K562 (cell line): ENCODE data around the gene KCNT1.

Experiments
- AFF1 ChIP-seq, 2 experiments: fragments of 450-650 bp; IDR thresholded peaks; 2 replicates each; pipeline ENCODE4 v1.6.1; 2018; ENCODE audit warnings: mild to moderate bottlenecking in 2 of 2, low read depth in 1 of 2; ENCODE audit not compliant: partially characterized antibody in 2 of 2
- CEBPB ChIP-seq: fragments of 450-650 bp; IDR thresholded peaks from 2 replicates; pipeline ENCODE4 v1.6.1; 2016; ENCODE audit warnings: missing genetic modification characterization, missing compliant biosample characterization
- CTBP1 ChIP-seq: fragments of 450-650 bp; IDR thresholded peaks from 2 replicates; pipeline ENCODE4 v1.6.1; 2016; ENCODE audit warnings: borderline replicate concordance
- CTCF ChIP-seq, 3 experiments: IDR thresholded peaks in 2 of 3; conservative IDR thresholded peaks in 1 of 3; 2 replicates each; pipeline ENCODE4 v1.5.1; 2011 to 2012; ENCODE audit warnings: low read length in 3 of 3, mild to moderate bottlenecking in 3 of 3, control low read depth in 2 of 3, improper control_type of control experiment in 1 of 3, inconsistent platforms in 1 of 3, low read depth in 1 of 3, mixed read lengths in 1 of 3, moderate library complexity in 1 of 3; ENCODE audit not compliant: insufficient read depth in 2 of 3
- FOXO4 ChIP-seq: fragments of 450-650 bp; formaldehyde crosslinking; IDR thresholded peaks from 2 replicates; pipeline ENCODE4 v1.4.0; 2020; ENCODE audit warnings: mild to moderate bottlenecking, moderate library complexity
- MAX ChIP-seq: sonication (generic); formaldehyde crosslinking; IDR thresholded peaks from 2 replicates; pipeline ENCODE4 v1.9.0; 2022; ENCODE audit warnings: mild to moderate bottlenecking, missing genetic modification reagents
- NONO ChIP-seq, 2 experiments: fragments of 200-400 bp in 1 of 2; fragments of 450-650 bp in 1 of 2; formaldehyde crosslinking in 1 of 2; IDR thresholded peaks; 2 replicates each; pipeline ENCODE4 v1.6.1; 2017; ENCODE audit warnings: low read depth in 2 of 2, mild to moderate bottlenecking in 2 of 2, moderate library complexity in 2 of 2, low read length in 1 of 2
- POLR2A ChIP-seq: fragments of 450-650 bp; conservative IDR thresholded peaks from 2 replicates; pipeline ENCODE4 v1.6.1; 2016
- ZBTB26 ChIP-seq: fragments of 450-650 bp; formaldehyde crosslinking; IDR thresholded peaks from 2 replicates; pipeline ENCODE4 v1.4.0; 2022; ENCODE audit warnings: missing genetic modification characterization
- ZNF695 ChIP-seq: fragments of 450-650 bp; formaldehyde crosslinking; IDR thresholded peaks from 2 replicates; pipeline ENCODE4 v1.4.0; 2020; ENCODE audit warnings: mild to moderate bottlenecking, moderate library complexity

GRCh38 chr9:135757356-135757755, 55.4 kb downstream of the KCNT1 start:
- TF ChIP-seq CEBPB (tag) (no peak), ZNF695 (no peak), CTCF (IDR thresholded peaks at IDR 0.05 in 2 of 3, conservative IDR thresholded peaks at IDR 0.05 in 1 of 3; ENCODE audit: insufficient read depth in 2 of 3, low read depth in 1 of 3, low read length in 3 of 3) (no peak), AFF1 (IDR thresholded peaks at IDR 0.05; ENCODE audit: low read depth in 1 of 2, partially characterized antibody in 2 of 2) (no peak), MAX (CRISPR knock-in tag) (no peak), POLR2A (no peak), CTBP1 (no peak), ZBTB26 (no peak), NONO (IDR thresholded peaks at IDR 0.05; ENCODE audit: low read depth in 2 of 2, low read length in 1 of 2) (no peak), FOXO4 (no peak)
